ENCODE measurements around the gene FOXI1. TPM values are rescaled to one million over a fixed set of nuclear protein-coding genes. Genes with fewer than 3 reads are reported as not detected.

Gene FOXI1
- total RNA-seq = not detected in 2 replicates

DNA sequence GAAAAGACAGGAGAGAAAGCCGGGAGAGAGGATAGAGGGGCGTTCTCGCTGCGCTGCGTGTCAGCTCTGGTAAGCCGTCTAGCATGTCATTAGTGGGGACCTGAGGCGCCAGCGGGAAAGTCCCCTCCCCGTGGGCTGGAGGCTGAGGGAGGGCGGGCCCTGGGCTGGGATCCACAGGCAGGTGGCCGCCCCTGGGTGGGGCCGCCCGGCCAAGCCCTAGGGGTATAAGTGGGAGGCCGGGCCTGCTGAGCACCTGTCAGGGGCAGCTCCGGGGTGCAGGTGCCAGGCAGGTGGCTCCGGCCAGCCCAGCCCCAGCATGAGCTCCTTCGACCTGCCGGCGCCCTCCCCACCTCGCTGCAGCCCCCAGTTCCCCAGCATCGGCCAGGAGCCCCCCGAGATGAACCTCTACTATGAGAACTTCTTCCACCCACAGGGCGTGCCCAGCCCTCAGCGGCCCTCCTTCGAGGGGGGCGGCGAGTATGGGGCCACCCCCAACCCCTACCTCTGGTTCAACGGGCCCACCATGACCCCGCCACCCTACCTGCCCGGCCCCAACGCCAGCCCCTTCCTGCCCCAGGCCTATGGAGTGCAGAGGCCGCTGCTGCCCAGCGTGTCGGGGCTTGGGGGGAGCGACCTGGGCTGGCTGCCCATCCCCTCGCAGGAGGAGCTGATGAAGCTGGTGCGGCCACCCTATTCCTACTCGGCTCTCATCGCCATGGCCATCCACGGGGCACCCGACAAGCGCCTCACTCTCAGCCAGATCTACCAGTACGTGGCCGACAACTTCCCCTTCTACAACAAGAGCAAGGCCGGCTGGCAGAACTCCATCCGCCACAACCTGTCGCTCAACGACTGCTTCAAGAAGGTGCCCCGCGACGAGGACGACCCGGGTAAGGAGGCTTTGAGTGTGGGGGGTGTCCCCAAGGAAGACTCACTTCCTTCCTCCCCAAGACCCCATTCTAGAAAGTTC, at the start of gene FOXI1:
FOXI1 (plus strand) TSS at position 256 of the 970 bp plus-strand sequence; CDS start at position 317, 61 bp downstream.

Other genes with a start within 250 kb of the FOXI1 start
- gene INSYN2B, start 125.4 kb upstream of the FOXI1 start, total RNA-seq = 11.2 and 15.3 TPM in 2 replicates
- not detected in 2 replicates for gene C5orf58, start 127.1 kb downstream of the FOXI1 start, total RNA-seq
- 0.25 TPM in 1 of 2 replicates, not detected in the other for gene LCP2, start 191.9 kb downstream of the FOXI1 start, total RNA-seq

All from uterine smooth muscle cell (primary cell).